SJCRH30 (cell line): ENCODE measurements around the gene MCC. TPM values are rescaled to one million over a fixed set of nuclear protein-coding genes. Genes with fewer than 3 reads are reported as not detected.
A peak's percentile ranks its signal among the peaks of the same experiment; 100 is the strongest.

ENCODE experiments used
- DNase-seq, 2 experiments: peaks; one replicate each; pipeline ENCODE4 v3.0.0-alpha.2; 2015 to 2020
- H3K27ac ChIP-seq: fragments of 250-450 bp; sonication (Bioruptor Pico); 2 replicates; pipeline ENCODE4 v1.5.1; 2020; ENCODE audit warnings: mild to moderate bottlenecking, moderate library complexity
- H3K27me3 ChIP-seq: fragments of 250-450 bp; sonication (Bioruptor Pico); 2 replicates; pipeline ENCODE4 v1.5.1; 2020; ENCODE audit warnings: mild to moderate bottlenecking, moderate library complexity
- H3K36me3 ChIP-seq: fragments of 250-450 bp; sonication (Bioruptor Pico); 2 replicates; pipeline ENCODE4 v1.5.1; 2020; ENCODE audit warnings: mild to moderate bottlenecking, moderate library complexity
- H3K4me1 ChIP-seq: fragments of 250-450 bp; sonication (Bioruptor Pico); 2 replicates; pipeline ENCODE4 v1.5.1; 2020; ENCODE audit warnings: mild to moderate bottlenecking, moderate library complexity
- H3K4me3 ChIP-seq: fragments of 250-450 bp; sonication (Bioruptor Pico); 2 replicates; pipeline ENCODE4 v1.5.1; 2020; ENCODE audit warnings: mild to moderate bottlenecking, moderate library complexity
- H3K9me3 ChIP-seq: fragments of 250-450 bp; sonication (Bioruptor Pico); replicated peaks from 2 replicates; pipeline ENCODE4 v1.5.1; 2020; ENCODE audit warnings: mild to moderate bottlenecking, moderate library complexity
- total RNA-seq: library from RNA; depleted of rRNA; stranded (reverse); fragments of >200 nt; shearing (Covaris generic); gene quantifications from 2 replicates; pipeline ENCODE4 v1.2.3, GENCODE V29; 2014

The MCC gene
- total RNA-seq, 1 experiment from 2014 or later, result 26.6 TPM

GRCh38 chr5:113163328-113163727, 324.9 kb downstream of the MCC start:
- Histone ChIP-seq H3K36me3 (no peaks in the 10 kb centered on the region), H3K4me1 (peaks cover 7% of the 10 kb centered on the region), H3K4me3 (no peak overlapping the region), H3K27ac (no peak overlapping the region), H3K27me3 (no peaks in the 10 kb centered on the region), H3K9me3 (no peaks in the 10 kb centered on the region)
- DNase-seq, result no peak

DNA sequence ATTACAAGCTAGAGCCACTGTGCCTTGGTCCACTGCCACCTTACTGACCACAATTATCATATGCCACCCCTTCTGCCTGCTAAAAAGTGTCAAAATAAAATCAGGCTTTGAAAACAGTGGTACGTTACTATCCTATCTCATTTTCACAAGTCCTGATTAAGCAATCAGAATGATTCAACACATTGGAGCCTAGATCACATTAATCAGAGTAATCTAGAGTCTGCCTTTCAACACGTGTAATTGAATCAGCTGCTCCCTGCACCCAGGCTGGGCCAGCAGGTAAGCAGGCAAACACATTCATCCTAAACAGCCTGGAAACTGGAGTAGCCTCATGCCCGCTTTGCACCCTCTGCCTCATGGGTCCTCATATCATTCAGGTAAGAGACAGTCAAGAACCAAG, 325.5 kb downstream of the MCC start:
- no peak for DNase-seq
- Histone ChIP-seq H3K4me3 (no peak overlapping the region), H3K27me3 (no peaks in the 10 kb centered on the region), H3K9me3 (no peaks in the 10 kb centered on the region), H3K4me1 (peaks cover 3% of the 10 kb centered on the region; the same call in 1 of the 2 replicates), H3K36me3 (no peaks in the 10 kb centered on the region), H3K27ac (no peak overlapping the region)

- Histone ChIP-seq H3K9me3 (no peaks in the 10 kb centered on the region), H3K4me1 (peaks cover 3% of the 10 kb centered on the region; the same call in 1 of the 2 replicates), H3K27me3 (no peaks in the 10 kb centered on the region), H3K4me3 (no peak overlapping the region), H3K27ac (no peak overlapping the region), H3K36me3 (no peaks in the 10 kb centered on the region)
- no peak for DNase-seq
Observed at GRCh38 chr5:113162208-113162607, 326.0 kb downstream of the MCC start.

DNA sequence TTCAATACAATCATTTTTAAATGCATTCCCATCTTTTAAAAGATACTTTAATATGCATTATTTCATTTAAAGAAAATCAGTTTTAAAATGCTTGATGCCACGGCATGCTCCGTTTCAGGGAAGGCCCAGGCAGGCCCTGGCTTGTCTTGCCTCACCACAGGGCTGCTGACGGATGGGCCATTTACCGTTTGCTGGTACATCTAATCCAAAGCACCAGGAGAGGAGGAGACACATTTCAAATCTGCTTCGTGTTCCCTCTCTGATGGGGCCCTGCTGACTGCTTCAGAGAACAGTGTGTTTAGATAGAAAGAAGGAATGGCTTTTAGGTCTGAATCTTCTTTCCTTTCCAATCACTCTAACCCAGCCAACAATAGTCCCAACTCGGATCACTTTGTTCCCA, 326.4 kb downstream of the MCC start:
- H3K36me3 ChIP-seq, result no peaks in the 10 kb centered on the region
- DNase-seq, result peak in 1 of 2 experiments; percentile 14
- H3K9me3 ChIP-seq, result no peaks in the 10 kb centered on the region
- peaks cover 3% of the 10 kb centered on the region; the same call in 1 of the 2 replicates for H3K4me1 ChIP-seq
- H3K4me3 ChIP-seq, result no peak overlapping the region
- no peaks in the 10 kb centered on the region for H3K27me3 ChIP-seq
- H3K27ac ChIP-seq, result no peak overlapping the region

GRCh38 chr5:113157886-113158285, 330.4 kb downstream of the MCC start:
- Histone ChIP-seq H3K27ac (no peak overlapping the region), H3K9me3 (no peaks in the 10 kb centered on the region), H3K4me1 (no peaks in the 10 kb centered on the region), H3K4me3 (no peak overlapping the region), H3K27me3 (no peaks in the 10 kb centered on the region), H3K36me3 (no peaks in the 10 kb centered on the region)
- DNase-seq, result no peak

DNA sequence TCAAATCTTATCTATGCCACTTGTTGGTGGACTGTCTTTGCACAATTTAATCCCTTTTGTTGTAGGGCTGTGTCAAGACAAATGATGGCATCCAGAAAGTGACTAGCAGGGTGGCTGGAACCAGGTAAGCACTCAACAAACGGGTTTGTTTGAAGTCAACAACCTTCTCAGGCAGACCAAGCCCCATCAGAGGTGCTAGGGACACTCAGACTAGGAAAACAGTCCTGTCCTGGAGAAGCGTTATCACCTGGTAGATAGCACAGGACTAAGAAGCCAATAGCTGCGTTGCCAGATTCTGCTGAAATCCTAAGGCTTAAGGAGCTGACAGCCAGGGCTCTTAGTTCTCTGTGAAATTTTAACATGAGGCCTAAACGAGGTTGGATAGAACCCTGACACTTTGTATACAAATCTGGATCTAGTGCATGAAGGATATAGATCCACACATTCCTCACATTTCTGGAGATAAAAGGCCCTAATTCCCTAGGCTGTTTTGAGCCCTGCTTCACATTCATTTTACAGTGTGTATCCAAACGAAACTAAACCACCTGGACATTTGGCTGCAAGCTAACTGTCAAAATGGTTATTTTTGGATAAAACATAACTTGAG, 331.9 kb downstream of the MCC start:
- Histone ChIP-seq H3K27me3 (no peaks in the 10 kb centered on the region), H3K9me3 (no peaks in the 10 kb centered on the region), H3K36me3 (no peaks in the 10 kb centered on the region), H3K4me1 (no peaks in the 10 kb centered on the region), H3K27ac (no peak overlapping the region), H3K4me3 (no peak overlapping the region)
- DNase-seq, result no peak

- Histone ChIP-seq H3K27ac (no peak overlapping the region), H3K36me3 (no peaks in the 10 kb centered on the region), H3K9me3 (no peaks in the 10 kb centered on the region), H3K4me3 (no peak overlapping the region), H3K4me1 (no peaks in the 10 kb centered on the region), H3K27me3 (no peaks in the 10 kb centered on the region)
- no peak for DNase-seq
Observed at GRCh38 chr5:113153512-113154097, 334.6 kb downstream of the MCC start.

DNA sequence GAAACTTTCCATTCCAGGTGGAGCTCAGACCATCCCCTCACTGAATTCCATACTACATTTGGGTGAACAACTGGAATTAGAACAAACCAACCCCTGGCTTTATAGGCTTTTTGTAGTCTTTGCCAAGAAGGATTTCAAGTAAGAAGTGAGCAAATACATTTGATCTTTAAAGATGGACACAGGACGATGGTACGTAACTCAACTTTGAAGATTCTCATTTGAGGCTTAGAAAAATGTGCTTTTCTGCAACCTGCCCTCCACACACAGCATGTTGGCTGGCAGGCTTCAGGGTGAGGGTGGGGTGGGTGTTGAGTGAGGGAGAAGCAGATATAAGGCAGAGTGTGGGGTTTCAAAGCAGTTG, 335.9 kb downstream of the MCC start:
- H3K4me1 ChIP-seq, result no peaks in the 10 kb centered on the region
- DNase-seq, result no peak
- H3K27ac ChIP-seq, result no peak overlapping the region
- no peak overlapping the region for H3K4me3 ChIP-seq
- no peaks in the 10 kb centered on the region for H3K9me3 ChIP-seq
- H3K36me3 ChIP-seq, result no peaks in the 10 kb centered on the region
- H3K27me3 ChIP-seq, result no peaks in the 10 kb centered on the region

DNA sequence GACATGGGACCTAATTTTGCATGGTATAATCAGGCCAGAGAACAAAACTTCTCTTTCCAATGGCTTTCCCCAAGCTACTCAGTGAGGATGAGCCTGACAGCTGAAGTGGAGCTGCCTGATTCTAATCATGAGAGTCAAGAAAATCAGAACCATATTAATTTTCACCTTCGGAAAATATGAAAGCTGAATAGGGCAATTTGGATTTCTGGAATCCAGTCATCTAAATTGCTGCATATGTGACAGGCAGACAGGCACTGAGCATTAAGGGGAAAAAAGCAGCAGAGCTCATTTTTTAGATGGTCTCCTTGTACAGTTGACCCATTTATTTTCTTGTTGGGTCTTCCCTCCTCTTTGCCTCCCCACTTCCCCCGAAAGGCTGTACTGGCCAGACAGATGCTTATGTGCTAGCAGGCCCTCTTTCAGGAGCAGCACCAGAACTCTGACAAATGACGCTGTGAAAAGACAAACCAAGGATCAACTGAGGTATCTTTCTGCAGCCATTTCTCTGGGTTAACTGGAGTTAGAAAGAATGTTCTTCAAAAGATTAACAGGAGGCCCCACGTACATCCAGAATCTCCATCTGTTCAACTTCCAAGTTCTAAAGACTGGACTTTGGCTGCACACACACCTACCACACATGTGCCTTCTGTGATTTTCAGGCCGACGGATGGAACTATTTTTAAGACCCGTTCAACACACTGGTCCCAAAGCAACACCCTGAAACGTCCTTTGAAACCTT, 336.4 kb downstream of the MCC start:
- H3K4me3 ChIP-seq, result no peak overlapping the region
- no peak for DNase-seq
- H3K27ac ChIP-seq, result no peak overlapping the region
- H3K36me3 ChIP-seq, result no peaks in the 10 kb centered on the region
- no peaks in the 10 kb centered on the region for H3K9me3 ChIP-seq
- H3K4me1 ChIP-seq, result no peaks in the 10 kb centered on the region
- H3K27me3 ChIP-seq, result no peaks in the 10 kb centered on the region

DNA sequence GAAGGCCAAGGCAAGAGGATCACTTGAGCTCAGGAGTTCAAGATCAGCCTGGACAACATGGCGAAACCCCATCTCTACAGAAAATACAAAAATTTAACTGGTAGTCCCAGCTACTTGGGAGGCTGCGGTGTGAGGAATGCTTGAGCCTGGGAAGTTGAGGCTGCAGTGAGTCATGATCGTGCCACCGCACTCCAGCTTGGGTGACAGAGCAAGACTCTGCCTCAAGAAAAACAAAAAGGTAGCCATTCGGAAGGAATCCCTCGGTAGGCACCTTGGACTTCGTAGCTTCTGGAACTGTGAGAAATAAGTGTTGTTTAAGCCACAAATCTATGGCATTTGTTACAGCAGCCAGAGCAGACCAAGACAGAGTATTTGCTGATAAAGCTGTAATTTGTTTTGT, 337.4 kb downstream of the MCC start:
- Histone ChIP-seq H3K4me3 (no peak overlapping the region), H3K27ac (no peak overlapping the region), H3K36me3 (no peaks in the 10 kb centered on the region), H3K4me1 (no peaks in the 10 kb centered on the region), H3K9me3 (no peaks in the 10 kb centered on the region), H3K27me3 (no peaks in the 10 kb centered on the region)
- DNase-seq, result no peak

DNA sequence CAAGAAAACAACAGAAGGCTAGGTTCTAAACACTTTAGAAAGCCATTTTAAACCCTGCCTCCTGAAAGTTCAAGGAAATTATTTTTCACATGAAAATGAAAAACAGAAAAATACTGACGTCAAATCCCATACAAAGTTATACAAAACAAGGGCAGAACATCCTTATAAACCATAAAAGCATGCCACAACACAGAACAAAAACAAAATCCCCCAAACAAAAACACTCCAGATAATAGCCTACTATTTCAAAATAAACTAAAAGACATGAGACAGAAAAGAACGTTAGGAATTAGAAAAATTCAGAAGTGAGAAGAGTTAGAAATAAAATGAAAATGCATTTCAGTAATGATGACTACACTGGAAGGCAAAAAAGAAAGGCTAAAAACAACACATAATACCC, 338.0 kb downstream of the MCC start:
- DNase-seq, result no peak
- Histone ChIP-seq H3K27me3 (no peaks in the 10 kb centered on the region), H3K4me1 (no peaks in the 10 kb centered on the region), H3K9me3 (no peaks in the 10 kb centered on the region), H3K4me3 (no peak overlapping the region), H3K27ac (no peak overlapping the region), H3K36me3 (no peaks in the 10 kb centered on the region)

DNA sequence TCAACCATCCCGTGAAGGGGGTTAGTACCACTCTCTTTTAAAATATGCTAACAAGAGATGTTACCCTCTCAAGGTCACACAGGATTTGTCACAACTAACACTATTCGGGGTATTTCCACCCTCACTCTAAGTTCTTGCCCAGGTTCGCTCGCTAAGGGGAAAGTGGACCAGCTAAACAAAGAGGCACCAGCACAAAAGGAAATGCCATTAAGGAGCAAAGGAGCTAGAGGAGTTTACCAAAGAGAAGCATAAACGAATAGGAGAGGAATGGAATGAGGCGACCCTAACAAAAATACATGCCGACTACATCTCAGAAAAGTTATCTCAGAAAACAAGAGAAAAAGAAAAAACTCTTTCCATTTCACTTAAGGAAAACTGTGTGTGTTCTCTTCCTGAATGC, 340.7 kb downstream of the MCC start:
- Histone ChIP-seq H3K4me1 (no peaks in the 10 kb centered on the region), H3K36me3 (no peaks in the 10 kb centered on the region; the same call in 1 of the 2 replicates), H3K27ac (no peak overlapping the region), H3K27me3 (no peaks in the 10 kb centered on the region), H3K4me3 (no peak overlapping the region), H3K9me3 (no peaks in the 10 kb centered on the region)
- no peak for DNase-seq

- Histone ChIP-seq H3K27ac (no peak overlapping the region), H3K4me1 (no peaks in the 10 kb centered on the region)
- DNase-seq, result no peak
Observed at GRCh38 chr5:113147101-113147508, 341.1 kb downstream of the MCC start.

DNA sequence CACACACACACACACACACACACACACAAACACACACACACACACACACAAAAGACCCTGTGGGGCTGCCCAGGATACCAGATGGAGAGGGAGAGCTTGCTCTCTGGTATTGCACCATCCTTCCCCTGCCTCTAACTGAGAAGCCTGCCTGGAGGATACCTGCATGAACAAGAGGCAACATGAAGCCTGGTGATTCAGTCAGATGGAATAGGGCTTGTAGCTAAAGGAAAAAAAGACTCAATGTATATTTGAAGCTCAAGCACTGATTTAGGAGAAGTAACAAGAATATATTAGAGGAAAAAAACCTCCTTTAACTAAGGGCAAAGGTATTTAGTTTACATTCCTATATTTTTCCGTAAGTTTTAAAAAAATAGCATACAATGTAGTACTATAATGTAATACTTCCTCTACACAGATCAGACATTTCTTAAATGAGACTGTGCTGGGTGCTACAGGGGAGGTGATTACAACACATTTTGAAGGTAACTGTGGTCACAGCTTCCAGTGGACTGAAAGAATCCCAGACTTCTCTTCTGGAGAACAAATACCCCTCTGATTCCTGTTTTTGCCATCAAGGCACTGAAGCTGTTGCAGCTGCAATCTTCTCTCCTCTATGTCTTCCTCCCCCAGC, 342.4 kb downstream of the MCC start:
- Histone ChIP-seq H3K27me3 (no peaks in the 10 kb centered on the region), H3K36me3 (no peaks in the 10 kb centered on the region; the same call in 1 of the 2 replicates), H3K27ac (no peak overlapping the region), H3K4me1 (no peaks in the 10 kb centered on the region), H3K9me3 (no peaks in the 10 kb centered on the region), H3K4me3 (no peak overlapping the region)
- DNase-seq, result no peak

More at GRCh38 chr5:113147101-113147508, 341.1 kb downstream of the MCC start:
- Histone ChIP-seq H3K27me3 (no peaks in the 10 kb centered on the region), H3K36me3 (no peaks in the 10 kb centered on the region; the same call in 1 of the 2 replicates), H3K4me3 (no peak overlapping the region), H3K9me3 (no peaks in the 10 kb centered on the region)

- DNase-seq, result no peak
- Histone ChIP-seq H3K9me3 (no peaks in the 10 kb centered on the region), H3K27ac (no peak overlapping the region)
Observed at GRCh38 chr5:113142186-113142585, 346.1 kb downstream of the MCC start.

More at GRCh38 chr5:113142186-113142585, 346.1 kb downstream of the MCC start:
- H3K4me1 ChIP-seq, result no peaks in the 10 kb centered on the region
- H3K27me3 ChIP-seq, result no peaks in the 10 kb centered on the region
- no peaks in the 10 kb centered on the region; the same call in 1 of the 2 replicates for H3K36me3 ChIP-seq
- H3K4me3 ChIP-seq, result no peak overlapping the region
